ENCODE measurements around the gene MRM1.

Gene MRM1

GRCh38 chr17:36612323-36612722 lies 10.9 kb downstream of the MRM1 start:
- ATAC-seq: no peak
- TF ChIP-seq POU6F1 (CRISPR knock-in tag; IDR thresholded peaks at IDR 0.05; ENCODE audit: borderline replicate concordance, low read depth): no peak
- no peak for TF ChIP-seq ISL1 (CRISPR knock-in tag; IDR thresholded peaks at IDR 0.05)
- no peak for TF ChIP-seq TOX (CRISPR knock-in tag; IDR thresholded peaks at IDR 0.05; ENCODE audit: borderline replicate concordance)
- TF ChIP-seq RARB (CRISPR knock-in tag; IDR thresholded peaks at IDR 0.05): no peak
- no peak for TF ChIP-seq ZFP30 (CRISPR knock-in tag; IDR thresholded peaks at IDR 0.05)
- no peak for TF ChIP-seq CSRNP3 (CRISPR knock-in tag; IDR thresholded peaks at IDR 0.05)
- TF ChIP-seq OSR1 (CRISPR knock-in tag; IDR thresholded peaks at IDR 0.05): no peak

- no peak for TF ChIP-seq RARB (CRISPR knock-in tag; IDR thresholded peaks at IDR 0.05)
- no peak for TF ChIP-seq TSHZ2 (CRISPR knock-in tag; IDR thresholded peaks at IDR 0.05)
- no peak for TF ChIP-seq BACH2 (CRISPR knock-in tag; IDR thresholded peaks at IDR 0.05; ENCODE audit: borderline replicate concordance)
- no peak for TF ChIP-seq ZNF565 (CRISPR knock-in tag; conservative IDR thresholded peaks at IDR 0.05; ENCODE audit: low read depth)
- no peak for TF ChIP-seq OSR1 (CRISPR knock-in tag; IDR thresholded peaks at IDR 0.05)
- TF ChIP-seq CREB5 (CRISPR knock-in tag; IDR thresholded peaks at IDR 0.05; ENCODE audit: low read depth): no peak
- no peak for ATAC-seq
Measured at GRCh38 chr17:36613155-36613554, 11.8 kb downstream of the MRM1 start.

GRCh38 chr17:36614081-36614480 lies 12.7 kb downstream of the MRM1 start:
- TF ChIP-seq PATZ1 (CRISPR knock-in tag; IDR thresholded peaks at IDR 0.05; ENCODE audit: borderline replicate concordance): no peak
- TF ChIP-seq POU6F1 (CRISPR knock-in tag; IDR thresholded peaks at IDR 0.05; ENCODE audit: borderline replicate concordance, low read depth): no peak
- no peak for TF ChIP-seq ZC3H10 (CRISPR knock-in tag; IDR thresholded peaks at IDR 0.05)
- TF ChIP-seq GLIS3 (CRISPR knock-in tag; IDR thresholded peaks at IDR 0.05): no peak
- TF ChIP-seq ZNF565 (CRISPR knock-in tag; conservative IDR thresholded peaks at IDR 0.05; ENCODE audit: low read depth): no peak
- TF ChIP-seq ESRRG (CRISPR knock-in tag; IDR thresholded peaks at IDR 0.05): no peak
- no peak for TF ChIP-seq RARB (CRISPR knock-in tag; IDR thresholded peaks at IDR 0.05)
- TF ChIP-seq TOX (CRISPR knock-in tag; IDR thresholded peaks at IDR 0.05; ENCODE audit: borderline replicate concordance): no peak
- TF ChIP-seq ZFP30 (CRISPR knock-in tag; IDR thresholded peaks at IDR 0.05): no peak
- no peak for TF ChIP-seq ZFP3 (CRISPR knock-in tag; IDR thresholded peaks at IDR 0.05)
- no peak for TF ChIP-seq ISL1 (CRISPR knock-in tag; IDR thresholded peaks at IDR 0.05)
- TF ChIP-seq TCF4 (CRISPR knock-in tag; IDR thresholded peaks at IDR 0.05; ENCODE audit: borderline replicate concordance): no peak
- ATAC-seq: no peak
